Measurements from ENCODE around the gene ERO1A. TPM values are rescaled to one million over a fixed set of nuclear protein-coding genes. Genes with fewer than 3 reads are reported as not detected.
A peak's percentile ranks its signal among the peaks of the same experiment; 100 is the strongest.

ERO1A gene
- total RNA-seq, 1 experiment from 2014 or later = 118 TPM

DNA sequence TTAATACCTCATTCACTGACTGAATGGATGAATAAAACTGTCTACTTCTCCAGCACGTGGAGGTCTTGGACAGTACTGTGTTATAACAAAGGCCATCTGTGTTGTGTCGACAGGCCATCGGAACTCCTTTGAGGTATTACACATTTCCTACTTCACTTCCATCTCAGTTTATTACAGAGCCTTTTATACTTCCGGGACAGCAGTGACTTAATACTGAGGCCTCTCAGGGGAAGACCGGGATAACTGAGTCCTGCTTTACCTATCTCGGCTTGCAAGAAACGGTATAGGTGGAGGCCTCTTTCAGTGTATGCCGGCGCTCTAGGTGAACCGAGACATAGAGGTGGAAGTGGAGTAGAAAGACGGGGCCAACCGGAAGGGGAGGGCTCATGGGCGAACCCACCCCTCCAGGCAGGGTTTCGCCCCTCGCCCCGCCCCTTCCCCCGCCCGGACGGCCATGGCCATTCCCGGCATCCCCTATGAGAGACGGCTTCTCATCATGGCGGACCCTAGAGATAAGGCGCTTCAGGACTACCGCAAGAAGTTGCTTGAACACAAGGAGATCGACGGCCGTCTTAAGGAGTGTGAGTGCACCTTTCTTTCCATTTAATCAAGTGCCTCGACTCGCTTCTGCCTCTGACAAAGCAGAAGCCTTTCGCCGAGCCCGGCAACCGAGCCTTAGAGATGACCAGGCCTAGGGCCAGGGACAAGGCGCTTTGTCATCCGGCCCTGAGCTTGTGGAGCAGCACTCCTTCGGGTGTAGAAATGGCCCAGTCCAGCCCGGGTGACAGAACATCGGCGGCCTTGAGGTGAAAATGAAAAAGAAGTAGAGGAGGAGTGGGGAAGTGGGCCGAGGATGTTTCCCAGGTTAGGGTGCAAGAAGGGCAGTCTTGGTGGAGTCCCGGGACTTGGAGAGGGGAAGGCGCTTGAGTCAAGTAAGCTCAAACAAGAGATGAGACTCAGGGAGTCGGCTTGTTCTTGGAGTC, 11.7 kb upstream of the ERO1A start, which contains the start of gene PSMC6:
PSMC6 (plus strand) TSS at position 477 of the 983 bp plus-strand sequence; CDS start at position 497, 20 bp downstream.
- intact Hi-C loops (cut with micrococcal nuclease) = loop anchor here (10.0 kb wide), 1 partner anchor 152 kb away; the partner anchor contains the start of genes GPR137C and TXNDC16
- peaks cover 10 to 24% of the 10 kb centered on the region in 2 experiments for H3K4me1 ChIP-seq (ENCODE audit: control insufficient read depth in 1 of 2, insufficient read depth in 2 of 2, low read length in 2 of 2)
- H4K20me1 ChIP-seq (ENCODE audit: insufficient read depth) = peaks cover 8% of the 10 kb centered on the region; the same call in 1 of the 2 replicates
- ATAC-seq (peak; percentile 96), DNase-seq (ENCODE audit: low read depth, low spot score) (peak; percentile 78)
- CTCF ChIA-PET = no interaction called here
- no peaks in the 10 kb centered on the region for H3K9me2 ChIP-seq (ENCODE audit: insufficient read depth)
- POLR2A ChIA-PET = interaction anchor here (1.0 to 1.6 kb wide), 2 partner anchors 12 to 155 kb away, joined by 3 to 4 read pairs; partner anchors contain the start of genes ERO1A, GPR137C and TXNDC16
- peak within 1 kb of the TSS; percentile 94 to 96 for H3K4me3 ChIP-seq (replicated peaks in 1 of 2; ENCODE audit: low read depth in 1 of 2, low read length in 2 of 2)
- peak within 1 kb of the TSS; percentile 92 for H3K9ac ChIP-seq (ENCODE audit: low read length)
- H2AFZ ChIP-seq (ENCODE audit: low read depth, low read length, poor library complexity, severe bottlenecking) = no peak within 1 kb of the TSS
- peak within 1 kb of the TSS; percentile 87 for H3K27ac ChIP-seq (ENCODE audit: low read depth, low read length)
- peaks cover 23 to 36% of the 10 kb centered on the region in 2 experiments for H3K36me3 ChIP-seq (ENCODE audit: control insufficient read depth in 1 of 2, insufficient read depth in 2 of 2, low read length in 2 of 2)
- no TSS peak for BruUV-seq (replicated peaks)
- RAD21 ChIA-PET (ENCODE audit: low non-redundant PET in 1 of 2, low total read pairs in 2 of 2, uncharacterized antibody in 2 of 2, unreplicated experiment in 2 of 2) = no interaction called here
- H3K79me2 ChIP-seq (ENCODE audit: insufficient read depth, low read length) = peaks cover 50% of the 10 kb centered on the region
- H3K4me2 ChIP-seq (ENCODE audit: low read length) = peak within 1 kb of the TSS; percentile 85
- no peaks in the 10 kb centered on the region for H3K9me3 ChIP-seq (ENCODE audit: control insufficient read depth in 1 of 2, insufficient read depth in 1 of 2, low read depth in 1 of 2, low read length in 2 of 2)
- no peaks in the 10 kb centered on the region for H3K27me3 ChIP-seq (ENCODE audit: insufficient read depth, low read length)
- TF ChIP-seq ZNF274 (IDR thresholded peaks at IDR 0.05; ENCODE audit: low read depth, low read length) (no peak), SRF (IDR thresholded peaks at IDR 0.05; ENCODE audit: low read depth) (peak; percentile 6; the same call in 1 of the 2 replicates), ELF1 (IDR thresholded peaks at IDR 0.05; ENCODE audit: borderline replicate concordance, low read depth) (no peak), EGR1 (IDR thresholded peaks at IDR 0.05; ENCODE audit: low read depth) (no peak), CEBPB (IDR thresholded peaks at IDR 0.05; ENCODE audit: low read depth) (no peak), EZH2 (IDR thresholded peaks at IDR 0.05) (no peak), MAX (IDR thresholded peaks at IDR 0.05) (peak; percentile 36), POLR2A (IDR thresholded peaks at IDR 0.05; ENCODE audit: borderline replicate concordance, extremely low read depth, insufficient read depth, insufficient read length) (peak; percentile 95), RAD21 (IDR thresholded peaks at IDR 0.05; ENCODE audit: low read depth) (peak; percentile 12; the same call in 1 of the 2 replicates), POLR2AphosphoS5 (IDR thresholded peaks at IDR 0.05; ENCODE audit: low read depth, low read length) (peak; percentile 96), FOSL1 (IDR thresholded peaks at IDR 0.05; ENCODE audit: low read depth) (no peak), EZH2phosphoT487 (IDR thresholded peaks at IDR 0.05; ENCODE audit: borderline replicate concordance) (no peak), CBX3 (IDR thresholded peaks at IDR 0.05; ENCODE audit: low read depth) (no peak), TCF7L2 (IDR thresholded peaks at IDR 0.05; ENCODE audit: borderline replicate concordance, extremely low read depth, insufficient read depth, insufficient read length) (peak; percentile 66), SIN3A (IDR thresholded peaks at IDR 0.05; ENCODE audit: low read depth) (peak; percentile 67)
- TF ChIP-seq, protein P1, sequence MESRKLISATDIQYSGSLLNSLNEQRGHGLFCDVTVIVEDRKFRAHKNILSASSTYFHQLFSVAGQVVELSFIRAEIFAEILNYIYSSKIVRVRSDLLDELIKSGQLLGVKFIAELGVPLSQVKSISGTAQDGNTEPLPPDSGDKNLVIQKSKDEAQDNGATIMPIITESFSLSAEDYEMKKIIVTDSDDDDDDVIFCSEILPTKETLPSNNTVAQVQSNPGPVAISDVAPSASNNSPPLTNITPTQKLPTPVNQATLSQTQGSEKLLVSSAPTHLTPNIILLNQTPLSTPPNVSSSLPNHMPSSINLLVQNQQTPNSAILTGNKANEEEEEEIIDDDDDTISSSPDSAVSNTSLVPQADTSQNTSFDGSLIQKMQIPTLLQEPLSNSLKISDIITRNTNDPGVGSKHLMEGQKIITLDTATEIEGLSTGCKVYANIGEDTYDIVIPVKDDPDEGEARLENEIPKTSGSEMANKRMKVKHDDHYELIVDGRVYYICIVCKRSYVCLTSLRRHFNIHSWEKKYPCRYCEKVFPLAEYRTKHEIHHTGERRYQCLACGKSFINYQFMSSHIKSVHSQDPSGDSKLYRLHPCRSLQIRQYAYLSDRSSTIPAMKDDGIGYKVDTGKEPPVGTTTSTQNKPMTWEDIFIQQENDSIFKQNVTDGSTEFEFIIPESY (IDR thresholded peaks at IDR 0.05; ENCODE audit: extremely low read depth, insufficient replicate concordance, low read length) = no peak
- TF ChIP-seq, protein P2, sequence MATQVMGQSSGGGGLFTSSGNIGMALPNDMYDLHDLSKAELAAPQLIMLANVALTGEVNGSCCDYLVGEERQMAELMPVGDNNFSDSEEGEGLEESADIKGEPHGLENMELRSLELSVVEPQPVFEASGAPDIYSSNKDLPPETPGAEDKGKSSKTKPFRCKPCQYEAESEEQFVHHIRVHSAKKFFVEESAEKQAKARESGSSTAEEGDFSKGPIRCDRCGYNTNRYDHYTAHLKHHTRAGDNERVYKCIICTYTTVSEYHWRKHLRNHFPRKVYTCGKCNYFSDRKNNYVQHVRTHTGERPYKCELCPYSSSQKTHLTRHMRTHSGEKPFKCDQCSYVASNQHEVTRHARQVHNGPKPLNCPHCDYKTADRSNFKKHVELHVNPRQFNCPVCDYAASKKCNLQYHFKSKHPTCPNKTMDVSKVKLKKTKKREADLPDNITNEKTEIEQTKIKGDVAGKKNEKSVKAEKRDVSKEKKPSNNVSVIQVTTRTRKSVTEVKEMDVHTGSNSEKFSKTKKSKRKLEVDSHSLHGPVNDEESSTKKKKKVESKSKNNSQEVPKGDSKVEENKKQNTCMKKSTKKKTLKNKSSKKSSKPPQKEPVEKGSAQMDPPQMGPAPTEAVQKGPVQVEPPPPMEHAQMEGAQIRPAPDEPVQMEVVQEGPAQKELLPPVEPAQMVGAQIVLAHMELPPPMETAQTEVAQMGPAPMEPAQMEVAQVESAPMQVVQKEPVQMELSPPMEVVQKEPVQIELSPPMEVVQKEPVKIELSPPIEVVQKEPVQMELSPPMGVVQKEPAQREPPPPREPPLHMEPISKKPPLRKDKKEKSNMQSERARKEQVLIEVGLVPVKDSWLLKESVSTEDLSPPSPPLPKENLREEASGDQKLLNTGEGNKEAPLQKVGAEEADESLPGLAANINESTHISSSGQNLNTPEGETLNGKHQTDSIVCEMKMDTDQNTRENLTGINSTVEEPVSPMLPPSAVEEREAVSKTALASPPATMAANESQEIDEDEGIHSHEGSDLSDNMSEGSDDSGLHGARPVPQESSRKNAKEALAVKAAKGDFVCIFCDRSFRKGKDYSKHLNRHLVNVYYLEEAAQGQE (IDR thresholded peaks at IDR 0.05; ENCODE audit: low read depth) = no peak
- TF ChIP-seq, protein P3, sequence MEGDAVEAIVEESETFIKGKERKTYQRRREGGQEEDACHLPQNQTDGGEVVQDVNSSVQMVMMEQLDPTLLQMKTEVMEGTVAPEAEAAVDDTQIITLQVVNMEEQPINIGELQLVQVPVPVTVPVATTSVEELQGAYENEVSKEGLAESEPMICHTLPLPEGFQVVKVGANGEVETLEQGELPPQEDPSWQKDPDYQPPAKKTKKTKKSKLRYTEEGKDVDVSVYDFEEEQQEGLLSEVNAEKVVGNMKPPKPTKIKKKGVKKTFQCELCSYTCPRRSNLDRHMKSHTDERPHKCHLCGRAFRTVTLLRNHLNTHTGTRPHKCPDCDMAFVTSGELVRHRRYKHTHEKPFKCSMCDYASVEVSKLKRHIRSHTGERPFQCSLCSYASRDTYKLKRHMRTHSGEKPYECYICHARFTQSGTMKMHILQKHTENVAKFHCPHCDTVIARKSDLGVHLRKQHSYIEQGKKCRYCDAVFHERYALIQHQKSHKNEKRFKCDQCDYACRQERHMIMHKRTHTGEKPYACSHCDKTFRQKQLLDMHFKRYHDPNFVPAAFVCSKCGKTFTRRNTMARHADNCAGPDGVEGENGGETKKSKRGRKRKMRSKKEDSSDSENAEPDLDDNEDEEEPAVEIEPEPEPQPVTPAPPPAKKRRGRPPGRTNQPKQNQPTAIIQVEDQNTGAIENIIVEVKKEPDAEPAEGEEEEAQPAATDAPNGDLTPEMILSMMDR (IDR thresholded peaks at IDR 0.05 in 2 of 3, conservative IDR thresholded peaks at IDR 0.05 in 1 of 3; ENCODE audit: borderline replicate concordance in 1 of 3, insufficient read depth in 1 of 3, low read depth in 2 of 3, low read length in 2 of 3) = no peak
